KOPT-K1 (cell line): ENCODE measurements around the gene DARS2.
"Not testable (repeated sequence)": the region's sequence is repeated elsewhere in the genome, so short reads cannot be mapped to it uniquely, and the experiment has no call there.

Experiments
- H3K27ac ChIP-seq: fragments of 200-600 bp; sonication (generic); 2 replicates; pipeline ENCODE4 v1.5.1; 2016; ENCODE audit warnings: antibody characterized with exemption, mild to moderate bottlenecking, low read depth, low read length; ENCODE audit not compliant: poor library complexity, severe bottlenecking
- H3K36me3 ChIP-seq: fragments of 200-600 bp; sonication (generic); 2 replicates; pipeline ENCODE4 v1.5.1; 2017; ENCODE audit warnings: antibody characterized with exemption, mild to moderate bottlenecking, low read length, moderate library complexity; ENCODE audit not compliant: insufficient read depth
- H3K9me3 ChIP-seq: fragments of 200-600 bp; sonication (generic); 2 replicates; pipeline ENCODE4 v1.5.1; 2017; ENCODE audit warnings: antibody characterized with exemption, low read length, mild to moderate bottlenecking; ENCODE audit not compliant: insufficient read depth, poor library complexity, severe bottlenecking

Gene DARS2

GRCh38 chr1:173824315-173825081 is at the start of gene DARS2, which contains the start of gene CENPL:
Gene DARS2 (plus strand): TSS chr1:173824673. CDS start chr1:173825230, 557 bp downstream.
Gene CENPL (minus strand): TSS chr1:173824883. CDS start chr1:173811299, 13,584 bp downstream.
- peak within 1 kb of the TSS; percentile 93 for H3K27ac ChIP-seq
- H3K9me3 ChIP-seq, result no peaks in the 10 kb centered on the region
- H3K36me3 ChIP-seq, result peaks cover 33% of the 10 kb centered on the region

- Histone ChIP-seq H3K36me3 (peaks cover 66% of the 10 kb centered on the region), H3K27ac (no peak overlapping the region), H3K9me3 (no peaks in the 10 kb centered on the region)
Observed at GRCh38 chr1:173775578-173776226, 48.8 kb upstream of the DARS2 start.

- no peaks in the 10 kb centered on the region for H3K9me3 ChIP-seq
- peaks cover 92% of the 10 kb centered on the region for H3K36me3 ChIP-seq
- H3K27ac ChIP-seq, result no peak overlapping the region
Observed at GRCh38 chr1:173779936-173780335, 44.5 kb upstream of the DARS2 start.

- no peaks in the 10 kb centered on the region for H3K9me3 ChIP-seq
- H3K27ac ChIP-seq, result no peak overlapping the region
- H3K36me3 ChIP-seq, result peaks cover 83% of the 10 kb centered on the region
Observed at GRCh38 chr1:173784997-173785396, 39.5 kb upstream of the DARS2 start.

- H3K27ac ChIP-seq, result no peak overlapping the region
- H3K36me3 ChIP-seq, result peaks cover 69% of the 10 kb centered on the region
- no peaks in the 10 kb centered on the region for H3K9me3 ChIP-seq
Observed at GRCh38 chr1:173789841-173790240, 34.6 kb upstream of the DARS2 start.

GRCh38 chr1:173798078-173798477 is 26.4 kb upstream of the DARS2 start:
- H3K9me3 ChIP-seq, result peaks cover 17% of the 10 kb centered on the region
- peaks cover 88% of the 10 kb centered on the region for H3K36me3 ChIP-seq
- no peak overlapping the region for H3K27ac ChIP-seq

GRCh38 chr1:173799995-173800394 is 24.5 kb upstream of the DARS2 start:
- not testable (repeated sequence) for H3K27ac ChIP-seq
- H3K36me3 ChIP-seq, result peaks cover 97% of the 10 kb centered on the region
- peaks cover 16% of the 10 kb centered on the region for H3K9me3 ChIP-seq

GRCh38 chr1:173802961-173803360 is 21.5 kb upstream of the DARS2 start:
- no peaks in the 10 kb centered on the region for H3K9me3 ChIP-seq
- no peak overlapping the region for H3K27ac ChIP-seq
- peaks cover 98% of the 10 kb centered on the region for H3K36me3 ChIP-seq

GRCh38 chr1:173813654-173814053 is 10.8 kb upstream of the DARS2 start:
- not testable (repeated sequence) for H3K27ac ChIP-seq
- peaks cover 14% of the 10 kb centered on the region for H3K9me3 ChIP-seq
- H3K36me3 ChIP-seq, result peaks cover 44% of the 10 kb centered on the region

GRCh38 chr1:173818459-173818858 is 6.0 kb upstream of the DARS2 start:
- no peak overlapping the region for H3K27ac ChIP-seq
- H3K36me3 ChIP-seq, result peaks cover 48% of the 10 kb centered on the region
- peaks cover 14% of the 10 kb centered on the region for H3K9me3 ChIP-seq

- Histone ChIP-seq H3K27ac (no peak overlapping the region), H3K9me3 (no peaks in the 10 kb centered on the region)
Observed at GRCh38 chr1:173821680-173822079, 2.8 kb upstream of the DARS2 start.

GRCh38 chr1:173823781-173824314 is 625 bp upstream of the DARS2 start:
- Histone ChIP-seq H3K9me3 (no peaks in the 10 kb centered on the region), H3K36me3 (peaks cover 39% of the 10 kb centered on the region), H3K27ac (peak overlapping the region; percentile 93)

More at GRCh38 chr1:173821680-173822079, 2.8 kb upstream of the DARS2 start:
- H3K36me3 ChIP-seq, result peaks cover 48% of the 10 kb centered on the region

- H3K27ac ChIP-seq, result no peak overlapping the region
- H3K9me3 ChIP-seq, result no peaks in the 10 kb centered on the region
- H3K36me3 ChIP-seq, result peaks cover 27% of the 10 kb centered on the region
Observed at GRCh38 chr1:173827611-173828010, 3.1 kb downstream of the DARS2 start.

- no peak overlapping the region for H3K27ac ChIP-seq
- no peaks in the 10 kb centered on the region for H3K9me3 ChIP-seq
- H3K36me3 ChIP-seq, result peaks cover 71% of the 10 kb centered on the region
Observed at GRCh38 chr1:173832748-173833147, 8.3 kb downstream of the DARS2 start.

GRCh38 chr1:173852105-173852504 is 27.6 kb downstream of the DARS2 start:
- peaks cover 89% of the 10 kb centered on the region for H3K36me3 ChIP-seq
- H3K9me3 ChIP-seq, result no peaks in the 10 kb centered on the region
- no peak overlapping the region for H3K27ac ChIP-seq
